Lung (tissue), 12 donors: ENCODE measurements around the gene ADAMTS17. TPM values are rescaled to one million over a fixed set of nuclear protein-coding genes. Genes with fewer than 3 reads are reported as not detected.

Source experiments
- ATAC-seq: fragments of 200-7000 bp; cut with Tn5 transposase; one replicate; pipeline ENCODE4 v1.9.1; 2020; ENCODE audit warnings: moderate number of reproducible peaks; ENCODE audit not compliant: insufficient read depth, low FRiP score
- DNase-seq, 3 donors: peaks; one replicate each; pipeline ENCODE4 v3.0.0-alpha.2; 2013 to 2017
- H3K27ac ChIP-seq, 2 donors: one replicate each; pipeline ENCODE4 v1.5.1; 2013; ENCODE audit warnings: mild to moderate bottlenecking in 2 of 2, moderate library complexity in 2 of 2, control low read depth in 1 of 2, inconsistent platforms in 1 of 2, low read depth in 1 of 2, low read length in 1 of 2
- H3K27me3 ChIP-seq, 3 donors: one replicate each; pipeline ENCODE4 v1.5.1; 2013; ENCODE audit warnings: low read length in 2 of 3; ENCODE audit not compliant: control insufficient read depth in 3 of 3, insufficient read depth in 3 of 3
- H3K36me3 ChIP-seq, 4 donors: one replicate each; pipeline ENCODE4 v1.5.1; 2013; ENCODE audit warnings: low read length in 4 of 4, mild to moderate bottlenecking in 1 of 4, moderate library complexity in 1 of 4; ENCODE audit not compliant: control insufficient read depth in 4 of 4, insufficient read depth in 4 of 4
- H3K4me1 ChIP-seq, 5 donors: one replicate each; pipeline ENCODE4 v1.5.1; 2013; ENCODE audit warnings: low read length in 5 of 5, mild to moderate bottlenecking in 2 of 5, moderate library complexity in 1 of 5; ENCODE audit not compliant: control insufficient read depth in 5 of 5, insufficient read depth in 5 of 5
- H3K4me3 ChIP-seq: one replicate; pipeline ENCODE4 v1.5.1; 2013; ENCODE audit warnings: mild to moderate bottlenecking, control low read depth, moderate library complexity
- H3K9ac ChIP-seq, 2 donors: one replicate each; pipeline ENCODE4 v1.5.1; 2013; ENCODE audit warnings: low read length in 2 of 2, control low read depth in 1 of 2; ENCODE audit not compliant: insufficient read depth in 1 of 2
- H3K9me3 ChIP-seq, 4 donors: one replicate each; pipeline ENCODE4 v1.5.1; 2013; ENCODE audit warnings: low read length in 3 of 4, mild to moderate bottlenecking in 1 of 4, moderate library complexity in 1 of 4; ENCODE audit not compliant: control insufficient read depth in 4 of 4, insufficient read depth in 3 of 4
- WGBS, 2 donors: extraction: QIAGEN DNeasy Blood & Tissue Kit; methylation state at CpG; one replicate each; pipeline ENCODE4 v1.1.7; 2013; 5-methylcytosine and 5-hydroxymethylcytosine counted together
- polyA plus RNA-seq, 2 donors: library from polyadenylated mRNA; stranded (reverse); fragments of 200-250 nt; gene quantifications; one replicate each; pipeline ENCODE4 v1.2.1, GENCODE V29; 2013
- total RNA-seq, 2 donors: library from RNA; depleted of rRNA in 1 of 2; stranded (reverse); fragments of >200 nt in 1 of 2; gene quantifications; one replicate each; pipeline ENCODE4 v1.2.1, GENCODE V29; 2014 to 2021
- TF ChIP-seq, protein P1 (sequence below): IDR thresholded peaks from 2 replicates; pipeline ENCODE4 v1.5.1; 2012; ENCODE audit warnings: mild to moderate bottlenecking; ENCODE audit errors: control extremely low read depth, extremely low read depth
- donor health status: control.
- donor health status: control.
- donor health status: Bipolar disorder and iron deficiency.
- donor health status: healthy.
- donor health status: DM: yes; HTN: yes; CAD: no.

The ADAMTS17 gene
- total and polyA plus RNA-seq, 4 donors = 0.47 to 6.6 (median 2.2) TPM

DNA sequence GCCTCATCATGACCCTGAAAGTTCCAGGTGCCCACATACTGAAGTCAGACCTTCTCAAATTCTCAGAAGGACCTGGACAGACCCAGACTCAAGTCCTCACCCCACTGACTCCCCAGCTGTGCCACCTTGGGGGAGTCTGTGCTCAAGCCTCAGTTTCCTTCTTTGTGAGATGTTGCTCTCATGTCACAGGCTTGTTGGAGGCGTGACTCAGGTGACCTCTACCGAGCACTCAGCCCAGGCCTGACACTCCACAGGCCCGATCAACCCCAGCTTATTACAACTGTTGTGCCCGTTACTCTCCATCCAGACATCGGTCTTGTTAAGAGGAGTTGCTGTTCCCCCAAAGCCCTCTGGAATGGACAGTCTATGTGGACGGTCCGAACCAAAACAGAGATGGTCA, 332.4 kb downstream of the ADAMTS17 start:
- H3K4me3 ChIP-seq = no peak overlapping the region
- no peaks in the 10 kb centered on the region for H3K4me1 ChIP-seq
- TF ChIP-seq, protein P1, sequence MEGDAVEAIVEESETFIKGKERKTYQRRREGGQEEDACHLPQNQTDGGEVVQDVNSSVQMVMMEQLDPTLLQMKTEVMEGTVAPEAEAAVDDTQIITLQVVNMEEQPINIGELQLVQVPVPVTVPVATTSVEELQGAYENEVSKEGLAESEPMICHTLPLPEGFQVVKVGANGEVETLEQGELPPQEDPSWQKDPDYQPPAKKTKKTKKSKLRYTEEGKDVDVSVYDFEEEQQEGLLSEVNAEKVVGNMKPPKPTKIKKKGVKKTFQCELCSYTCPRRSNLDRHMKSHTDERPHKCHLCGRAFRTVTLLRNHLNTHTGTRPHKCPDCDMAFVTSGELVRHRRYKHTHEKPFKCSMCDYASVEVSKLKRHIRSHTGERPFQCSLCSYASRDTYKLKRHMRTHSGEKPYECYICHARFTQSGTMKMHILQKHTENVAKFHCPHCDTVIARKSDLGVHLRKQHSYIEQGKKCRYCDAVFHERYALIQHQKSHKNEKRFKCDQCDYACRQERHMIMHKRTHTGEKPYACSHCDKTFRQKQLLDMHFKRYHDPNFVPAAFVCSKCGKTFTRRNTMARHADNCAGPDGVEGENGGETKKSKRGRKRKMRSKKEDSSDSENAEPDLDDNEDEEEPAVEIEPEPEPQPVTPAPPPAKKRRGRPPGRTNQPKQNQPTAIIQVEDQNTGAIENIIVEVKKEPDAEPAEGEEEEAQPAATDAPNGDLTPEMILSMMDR = no peak
- DNase-seq (no peak), ATAC-seq (no peak)
- no peak overlapping the region for H3K27ac ChIP-seq
- 93 to 96% methylated on average over 7 of the region's 7 CpGs for WGBS, 2 donors
- H3K9me3 ChIP-seq = no peaks in the 10 kb centered on the region
- H3K9ac ChIP-seq = no peak overlapping the region
- H3K36me3 ChIP-seq = no peaks in the 10 kb centered on the region
- H3K27me3 ChIP-seq = no peaks in the 10 kb centered on the region

DNA sequence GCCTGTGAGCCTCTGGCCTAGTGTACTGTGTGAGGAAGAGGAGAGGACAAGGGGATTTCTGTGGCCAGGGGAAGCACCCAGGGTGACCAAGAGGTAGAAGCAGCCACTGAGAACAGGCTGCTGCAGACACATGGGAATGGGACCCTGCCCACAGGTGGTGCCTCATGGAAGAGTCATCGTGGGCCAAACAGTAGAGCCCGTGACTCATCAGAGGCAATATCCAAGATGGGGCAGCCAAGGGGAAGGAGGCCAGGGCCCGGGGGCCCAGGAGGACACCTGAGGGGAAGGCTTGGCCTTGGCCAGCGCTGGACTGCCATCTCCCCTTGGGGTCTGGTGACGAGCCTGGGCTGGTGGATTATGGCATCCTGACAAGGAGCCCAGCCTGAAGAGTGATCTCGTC, 333.5 kb downstream of the ADAMTS17 start:
- no peak for DNase-seq
- TF ChIP-seq, protein P1 = no peak
- Histone ChIP-seq H3K4me3 (no peak overlapping the region), H3K36me3 (no peaks in the 10 kb centered on the region), H3K27me3 (no peaks in the 10 kb centered on the region), H3K9ac (no peak overlapping the region), H3K27ac (no peak overlapping the region), H3K9me3 (no peaks in the 10 kb centered on the region), H3K4me1 (no peaks in the 10 kb centered on the region)
- WGBS, 2 donors = 93% methylated on average over 6 of the region's 6 CpGs
- ATAC-seq = no peak

DNA sequence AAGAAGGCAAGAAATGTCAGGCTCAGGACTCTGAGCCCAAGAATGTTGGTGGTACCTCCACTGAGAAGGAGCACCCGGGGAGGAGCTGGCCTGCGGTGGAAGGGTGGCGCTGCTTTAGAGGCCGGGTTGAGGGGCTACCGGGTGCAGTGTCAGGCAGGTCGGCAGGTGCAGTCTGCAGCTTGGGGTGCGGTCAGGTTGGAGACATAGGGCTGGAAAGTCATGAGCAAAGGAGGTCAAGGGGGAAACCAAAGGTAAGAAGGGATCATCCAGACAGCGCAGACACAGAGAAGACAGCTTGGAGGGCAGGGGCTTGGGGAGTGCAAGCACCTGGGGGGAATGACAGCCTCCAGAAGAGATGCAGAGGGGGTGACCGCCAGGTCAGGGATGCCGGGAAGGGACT, 334.2 kb downstream of the ADAMTS17 start:
- DNase-seq (no peak), ATAC-seq (no peak)
- no peaks in the 10 kb centered on the region for H3K9me3 ChIP-seq
- no peaks in the 10 kb centered on the region for H3K4me1 ChIP-seq
- H3K27me3 ChIP-seq = no peaks in the 10 kb centered on the region
- TF ChIP-seq, protein P1 = no peak
- H3K27ac ChIP-seq = no peak overlapping the region
- no peak overlapping the region for H3K9ac ChIP-seq
- WGBS, 2 donors = 93 to 95% methylated on average over 10 of the region's 10 CpGs
- H3K4me3 ChIP-seq = no peak overlapping the region
- H3K36me3 ChIP-seq = no peaks in the 10 kb centered on the region

DNA sequence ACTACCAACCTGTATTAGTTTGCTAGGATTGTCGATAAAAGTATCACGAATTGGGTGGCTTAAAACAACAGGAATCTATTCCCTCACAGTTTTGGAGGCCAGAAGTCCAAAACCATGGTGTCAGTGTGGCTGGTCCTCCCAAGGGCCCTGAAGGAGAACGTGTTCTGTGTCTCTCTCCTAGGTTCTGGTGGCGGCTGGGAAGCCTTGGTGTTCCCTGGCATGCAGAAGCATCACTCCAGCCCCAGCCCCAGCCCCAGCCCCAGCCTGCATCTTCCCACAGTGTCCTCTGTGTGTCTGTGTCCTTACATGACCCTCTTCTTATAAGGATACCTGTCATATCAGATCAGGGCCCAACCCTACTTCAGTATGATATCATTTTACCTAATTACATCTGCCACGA, 336.1 kb downstream of the ADAMTS17 start:
- no peaks in the 10 kb centered on the region for H3K4me1 ChIP-seq
- WGBS, 2 donors = 86 to 90% methylated on average over 5 of the region's 5 CpGs
- no peak for ATAC-seq
- no peak overlapping the region for H3K9ac ChIP-seq
- no peak overlapping the region for H3K4me3 ChIP-seq
- DNase-seq = no peak
- H3K27me3 ChIP-seq = no peaks in the 10 kb centered on the region
- TF ChIP-seq, protein P1 = no peak
- no peaks in the 10 kb centered on the region for H3K9me3 ChIP-seq
- no peaks in the 10 kb centered on the region for H3K36me3 ChIP-seq
- H3K27ac ChIP-seq = no peak overlapping the region
